Astrocyte (in vitro differentiated cells and primary cell): ENCODE measurements around the gene ZNF200.

Experiments
- EZH2 ChIP-seq: IDR thresholded peaks from 2 replicates; pipeline ENCODE4 v1.6.1; 2012; ENCODE audit warnings: mild to moderate bottlenecking, low read length, inconsistent platforms; ENCODE audit not compliant: insufficient read depth
- TF ChIP-seq, protein P1 (sequence below): IDR thresholded peaks from 2 replicates; pipeline ENCODE4 v1.5.1; 2011; ENCODE audit warnings: low read depth, mild to moderate bottlenecking, inconsistent platforms, low read length, moderate library complexity; ENCODE audit not compliant: insufficient read depth

GRCh38 chr16:3234857-3235561 is at the start of gene ZNF200:
- TF ChIP-seq, protein P1, sequence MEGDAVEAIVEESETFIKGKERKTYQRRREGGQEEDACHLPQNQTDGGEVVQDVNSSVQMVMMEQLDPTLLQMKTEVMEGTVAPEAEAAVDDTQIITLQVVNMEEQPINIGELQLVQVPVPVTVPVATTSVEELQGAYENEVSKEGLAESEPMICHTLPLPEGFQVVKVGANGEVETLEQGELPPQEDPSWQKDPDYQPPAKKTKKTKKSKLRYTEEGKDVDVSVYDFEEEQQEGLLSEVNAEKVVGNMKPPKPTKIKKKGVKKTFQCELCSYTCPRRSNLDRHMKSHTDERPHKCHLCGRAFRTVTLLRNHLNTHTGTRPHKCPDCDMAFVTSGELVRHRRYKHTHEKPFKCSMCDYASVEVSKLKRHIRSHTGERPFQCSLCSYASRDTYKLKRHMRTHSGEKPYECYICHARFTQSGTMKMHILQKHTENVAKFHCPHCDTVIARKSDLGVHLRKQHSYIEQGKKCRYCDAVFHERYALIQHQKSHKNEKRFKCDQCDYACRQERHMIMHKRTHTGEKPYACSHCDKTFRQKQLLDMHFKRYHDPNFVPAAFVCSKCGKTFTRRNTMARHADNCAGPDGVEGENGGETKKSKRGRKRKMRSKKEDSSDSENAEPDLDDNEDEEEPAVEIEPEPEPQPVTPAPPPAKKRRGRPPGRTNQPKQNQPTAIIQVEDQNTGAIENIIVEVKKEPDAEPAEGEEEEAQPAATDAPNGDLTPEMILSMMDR: no peak
- no peak for TF ChIP-seq EZH2
